Testis (tissue), 3 donors: ENCODE measurements around the gene LPP. TPM values are rescaled to one million over a fixed set of nuclear protein-coding genes. Genes with fewer than 3 reads are reported as not detected.
"Not testable (repeated sequence)": the region's sequence is repeated elsewhere in the genome, so short reads cannot be mapped to it uniquely, and the experiment has no call there.

Experiments used
- DNase-seq: peaks from one replicate; pipeline ENCODE4 v3.0.0-alpha.2; 2019
- H3K27ac ChIP-seq, 2 donors: fragments of 200-600 bp; sonication (generic); one replicate each; pipeline ENCODE4 v1.5.1; 2019
- H3K27me3 ChIP-seq: fragments of 200-600 bp; sonication (generic); one replicate; pipeline ENCODE4 v1.5.1; 2019
- H3K36me3 ChIP-seq: fragments of 200-600 bp; sonication (generic); one replicate; pipeline ENCODE4 v1.5.1; 2017; ENCODE audit warnings: low read depth; ENCODE audit errors: missing control alignments
- H3K4me1 ChIP-seq: fragments of 200-600 bp; sonication (generic); one replicate; pipeline ENCODE4 v1.5.1; 2019
- H3K4me3 ChIP-seq, 2 donors: fragments of 200-600 bp; sonication (generic); one replicate each; pipeline ENCODE4 v1.5.1; 2017 to 2019
- H3K9me3 ChIP-seq: fragments of 200-600 bp; sonication (generic); one replicate; pipeline ENCODE4 v1.5.1; 2017
- POLR2A ChIP-seq: fragments of 450-650 bp; IDR thresholded peaks from one replicate; pipeline ENCODE4 v1.6.1; 2017; ENCODE audit warnings: antibody characterized with exemption, mild to moderate bottlenecking, moderate library complexity
- WGBS, 2 donors: methylation state at CpG; one replicate each; pipeline ENCODE4 v1.1.5; 2018; 5-methylcytosine and 5-hydroxymethylcytosine counted together
- intact Hi-C: fragments of 100-400 bp; cut with DNase I; formaldehyde crosslinking; loops from one replicate; pipeline ENCODE4 v1.15.1; 2023; ENCODE audit warnings: low total_unique reads
- polyA plus RNA-seq: library from polyadenylated mRNA; stranded (reverse); fragments of 350-450 nt; fragmentation: Illumina TruSeq; extraction: RNeasy Lipid Tissue Mini Kit (QIAGEN cat#74804); gene quantifications from one replicate; pipeline ENCODE4 v1.2.3, GENCODE V29; 2014; ENCODE audit warnings: low read depth, low replicate concordance; ENCODE audit not compliant: insufficient read depth
- total RNA-seq, 2 donors: library from RNA; depleted of rRNA; stranded (reverse); fragments of >200 nt; gene quantifications; one replicate each; pipeline ENCODE4 v1.2.3, GENCODE V29; 2016
- TF ChIP-seq, protein P1 (sequence below), 3 experiments: fragments of 450-650 bp in 2 of 3; fragments of 200-600 bp in 1 of 3; sonication (generic) in 1 of 3; IDR thresholded peaks; one replicate each; pipeline ENCODE4 v1.5.1; 2016 to 2019; ENCODE audit warnings: antibody characterized with exemption in 3 of 3, mild to moderate bottlenecking in 2 of 3, moderate library complexity in 1 of 3

Gene LPP
- total and polyA plus RNA-seq, 3 donors from 2014 or later: 89.9 to 135 (median 132) TPM

DNA sequence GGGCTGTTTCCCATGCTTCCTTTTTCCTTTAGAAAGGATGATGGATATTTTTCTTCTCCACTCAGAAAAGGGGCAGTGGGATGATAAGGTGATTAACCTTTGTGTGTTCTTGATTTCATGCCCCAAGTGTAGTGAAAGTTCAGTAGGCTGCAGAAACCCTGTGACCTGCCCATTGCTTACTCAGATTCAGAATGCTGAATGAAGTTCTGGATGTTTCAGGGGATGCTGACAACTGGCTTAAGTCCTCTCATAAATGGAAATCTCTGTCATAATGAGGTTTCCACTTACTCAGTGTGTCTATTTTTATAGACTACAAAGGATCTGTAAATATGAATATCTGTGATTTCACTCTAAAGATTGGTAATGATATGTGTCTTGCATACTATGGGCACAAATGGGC lies 546.5 kb downstream of the LPP start:
- no peak overlapping the region for H3K27ac ChIP-seq
- intact Hi-C loops: no loop called here
- H3K4me1 ChIP-seq: no peaks in the 10 kb centered on the region
- no peaks in the 10 kb centered on the region for H3K27me3 ChIP-seq
- no peak for DNase-seq
- H3K4me3 ChIP-seq: no peak overlapping the region
- no peaks in the 10 kb centered on the region for H3K36me3 ChIP-seq
- no peak for TF ChIP-seq POLR2A
- TF ChIP-seq, protein P1, sequence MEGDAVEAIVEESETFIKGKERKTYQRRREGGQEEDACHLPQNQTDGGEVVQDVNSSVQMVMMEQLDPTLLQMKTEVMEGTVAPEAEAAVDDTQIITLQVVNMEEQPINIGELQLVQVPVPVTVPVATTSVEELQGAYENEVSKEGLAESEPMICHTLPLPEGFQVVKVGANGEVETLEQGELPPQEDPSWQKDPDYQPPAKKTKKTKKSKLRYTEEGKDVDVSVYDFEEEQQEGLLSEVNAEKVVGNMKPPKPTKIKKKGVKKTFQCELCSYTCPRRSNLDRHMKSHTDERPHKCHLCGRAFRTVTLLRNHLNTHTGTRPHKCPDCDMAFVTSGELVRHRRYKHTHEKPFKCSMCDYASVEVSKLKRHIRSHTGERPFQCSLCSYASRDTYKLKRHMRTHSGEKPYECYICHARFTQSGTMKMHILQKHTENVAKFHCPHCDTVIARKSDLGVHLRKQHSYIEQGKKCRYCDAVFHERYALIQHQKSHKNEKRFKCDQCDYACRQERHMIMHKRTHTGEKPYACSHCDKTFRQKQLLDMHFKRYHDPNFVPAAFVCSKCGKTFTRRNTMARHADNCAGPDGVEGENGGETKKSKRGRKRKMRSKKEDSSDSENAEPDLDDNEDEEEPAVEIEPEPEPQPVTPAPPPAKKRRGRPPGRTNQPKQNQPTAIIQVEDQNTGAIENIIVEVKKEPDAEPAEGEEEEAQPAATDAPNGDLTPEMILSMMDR (IDR thresholded peaks at IDR 0.05): no peak
- H3K9me3 ChIP-seq: no peaks in the 10 kb centered on the region

DNA sequence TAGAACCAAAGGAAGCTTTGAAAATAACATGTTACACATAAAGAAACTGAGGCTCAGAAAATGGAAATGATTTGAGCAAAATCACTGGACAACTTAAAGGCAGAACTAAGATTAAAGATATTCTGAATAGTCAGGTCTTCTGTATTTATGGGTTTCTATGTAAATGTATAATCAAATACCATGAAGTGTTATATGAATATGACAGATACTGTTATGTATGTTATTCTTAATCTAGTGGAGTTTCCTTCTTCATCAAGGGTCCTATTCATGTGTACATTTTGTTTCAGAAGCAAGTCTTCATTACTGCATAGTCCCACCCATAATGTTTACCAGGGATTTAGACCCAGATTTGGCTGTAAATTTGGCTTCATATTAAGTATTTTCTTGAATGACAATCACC lies 547.0 kb downstream of the LPP start:
- Histone ChIP-seq H3K9me3 (no peaks in the 10 kb centered on the region), H3K4me3 (no peak overlapping the region), H3K36me3 (no peaks in the 10 kb centered on the region), H3K27ac (no peak overlapping the region), H3K27me3 (no peaks in the 10 kb centered on the region), H3K4me1 (no peaks in the 10 kb centered on the region)
- no peak for TF ChIP-seq POLR2A
- no peak for DNase-seq
- intact Hi-C loops: no loop called here

DNA sequence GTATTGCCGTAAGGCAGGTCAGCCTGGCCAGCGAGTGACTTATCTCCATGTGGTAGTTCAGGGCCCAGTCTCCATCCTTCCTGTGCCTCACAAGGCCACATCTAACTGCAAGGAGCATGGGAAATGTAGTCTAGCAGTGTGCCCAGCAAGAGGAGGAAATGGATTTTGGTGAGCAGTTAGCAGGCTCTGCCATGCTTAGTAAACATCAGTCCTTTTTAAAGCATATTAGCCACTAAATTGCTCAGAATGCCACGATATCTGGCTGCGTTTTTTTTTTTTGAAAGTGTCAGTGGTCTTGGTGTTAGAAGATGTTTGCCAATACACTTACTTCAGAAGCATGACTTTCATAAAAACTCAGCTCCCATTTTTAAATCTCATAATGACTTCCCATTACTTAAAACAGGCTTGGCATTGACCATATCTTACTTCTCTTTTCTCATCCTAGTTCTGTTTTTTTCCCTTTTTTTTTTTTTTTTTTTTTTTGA lies 547.6 kb downstream of the LPP start:
- H3K27ac ChIP-seq: no peak overlapping the region
- H3K4me1 ChIP-seq: no peaks in the 10 kb centered on the region
- intact Hi-C loops: no loop called here
- no peaks in the 10 kb centered on the region for H3K27me3 ChIP-seq
- H3K36me3 ChIP-seq: no peaks in the 10 kb centered on the region
- no peaks in the 10 kb centered on the region for H3K9me3 ChIP-seq
- WGBS, 2 donors: 64 to 70% methylated on average over 4 of the region's 4 CpGs
- no peak for DNase-seq
- H3K4me3 ChIP-seq: no peak overlapping the region
- TF ChIP-seq POLR2A: no peak
- TF ChIP-seq, protein P1 (IDR thresholded peaks at IDR 0.05): no peak

DNA sequence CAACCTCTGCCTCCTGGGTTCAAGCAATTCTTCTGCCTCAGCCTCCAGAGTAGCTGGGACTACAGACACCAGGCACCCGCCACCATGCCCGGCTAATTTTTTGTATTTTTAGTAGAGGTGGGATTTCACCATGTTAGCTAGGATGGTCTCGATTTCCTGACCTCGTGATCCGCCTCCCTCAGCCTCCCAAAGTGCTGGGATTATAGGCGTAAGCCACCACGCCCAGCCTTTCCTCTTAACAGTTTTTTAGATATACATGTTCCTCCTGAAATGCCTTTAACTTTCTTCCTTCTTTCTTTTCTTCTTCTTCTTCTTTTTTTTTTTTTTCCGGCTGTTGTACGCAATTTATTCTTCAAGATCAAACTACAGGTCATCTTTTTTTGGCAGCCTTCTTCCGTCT lies 548.1 kb downstream of the LPP start:
- H3K4me1 ChIP-seq, H3K27ac ChIP-seq, intact Hi-C loops, H3K27me3 ChIP-seq, DNase-seq, H3K9me3 ChIP-seq, H3K36me3 ChIP-seq, H3K4me3 ChIP-seq: not testable (repeated sequence)
- WGBS, 2 donors: 92 to 94% methylated on average over 10 of the region's 10 CpGs

DNA sequence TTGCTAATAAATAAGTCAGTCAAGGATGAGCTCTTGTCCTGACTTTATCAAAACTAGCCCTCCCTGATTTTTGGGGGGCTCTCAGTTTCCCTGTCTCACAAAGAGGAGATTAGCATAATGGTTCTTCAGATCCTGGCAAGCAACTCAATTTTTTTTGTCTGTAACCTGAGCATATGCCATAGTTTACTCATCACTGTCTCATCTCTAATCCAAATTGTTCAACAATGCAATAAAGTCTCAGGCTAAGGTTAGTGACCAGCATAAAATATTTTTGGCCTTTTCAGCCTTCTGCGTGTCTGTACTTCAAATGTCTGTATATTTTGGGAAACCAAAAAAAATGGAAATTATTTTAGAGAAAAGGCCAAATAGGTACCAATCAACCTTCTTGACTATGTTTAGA lies 552.2 kb downstream of the LPP start:
- TF ChIP-seq, protein P1 (IDR thresholded peaks at IDR 0.05): no peak
- no peak for TF ChIP-seq POLR2A
- intact Hi-C loops: no loop called here
- no peaks in the 10 kb centered on the region for H3K27me3 ChIP-seq
- H3K36me3 ChIP-seq: no peaks in the 10 kb centered on the region
- no peak overlapping the region for H3K27ac ChIP-seq
- WGBS, 2 donors: 89 to 93% methylated on average over 1 of the region's 1 CpG
- no peaks in the 10 kb centered on the region for H3K9me3 ChIP-seq
- no peaks in the 10 kb centered on the region for H3K4me1 ChIP-seq
- H3K4me3 ChIP-seq: no peak overlapping the region
- no peak for DNase-seq

DNA sequence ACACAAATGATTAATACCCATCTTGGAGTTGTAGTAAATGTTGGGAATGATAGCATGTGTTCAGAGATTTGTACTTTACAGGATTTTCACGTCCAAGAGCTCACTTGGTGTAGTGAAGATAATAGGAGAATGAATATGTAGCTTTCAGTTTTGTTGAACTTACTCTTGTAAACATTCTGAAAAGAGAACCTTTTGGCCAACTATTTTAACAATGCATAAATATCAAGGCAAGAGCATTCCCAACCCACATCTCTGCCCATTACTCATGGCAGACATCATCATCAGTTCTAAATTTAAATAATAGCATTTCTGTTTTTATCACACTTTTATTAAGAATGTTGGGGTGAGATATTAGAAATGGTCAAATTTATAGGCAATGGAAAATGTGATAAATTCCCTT lies 552.6 kb downstream of the LPP start:
- H3K4me1 ChIP-seq: no peaks in the 10 kb centered on the region
- intact Hi-C loops: no loop called here
- H3K27me3 ChIP-seq: no peaks in the 10 kb centered on the region
- H3K27ac ChIP-seq: no peak overlapping the region
- no peak overlapping the region for H3K4me3 ChIP-seq
- no peaks in the 10 kb centered on the region for H3K9me3 ChIP-seq
- DNase-seq: no peak
- H3K36me3 ChIP-seq: no peaks in the 10 kb centered on the region
- 69 to 91% methylated on average over 1 of the region's 1 CpG for WGBS, 2 donors
- TF ChIP-seq POLR2A: no peak
- TF ChIP-seq, protein P1 (IDR thresholded peaks at IDR 0.05): no peak
